ENCODE data around the gene CYP27A1.

CYP27A1 gene

DNA sequence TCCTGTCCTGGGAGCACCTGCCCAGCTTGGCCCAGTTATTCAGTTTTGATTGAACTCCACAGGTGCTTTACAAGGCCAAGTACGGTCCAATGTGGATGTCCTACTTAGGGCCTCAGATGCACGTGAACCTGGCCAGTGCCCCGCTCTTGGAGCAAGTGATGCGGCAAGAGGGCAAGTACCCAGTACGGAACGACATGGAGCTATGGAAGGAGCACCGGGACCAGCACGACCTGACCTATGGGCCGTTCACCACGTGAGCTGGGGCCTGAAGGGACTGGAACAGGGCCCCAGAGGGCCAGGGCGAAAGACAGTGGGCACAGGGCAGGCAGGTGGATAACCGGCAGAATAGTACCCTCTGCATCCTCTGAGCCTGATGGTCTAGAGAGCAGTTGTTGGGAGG is 27.6 kb downstream of the CYP27A1 start:
- DNase-seq = no peak

DNA sequence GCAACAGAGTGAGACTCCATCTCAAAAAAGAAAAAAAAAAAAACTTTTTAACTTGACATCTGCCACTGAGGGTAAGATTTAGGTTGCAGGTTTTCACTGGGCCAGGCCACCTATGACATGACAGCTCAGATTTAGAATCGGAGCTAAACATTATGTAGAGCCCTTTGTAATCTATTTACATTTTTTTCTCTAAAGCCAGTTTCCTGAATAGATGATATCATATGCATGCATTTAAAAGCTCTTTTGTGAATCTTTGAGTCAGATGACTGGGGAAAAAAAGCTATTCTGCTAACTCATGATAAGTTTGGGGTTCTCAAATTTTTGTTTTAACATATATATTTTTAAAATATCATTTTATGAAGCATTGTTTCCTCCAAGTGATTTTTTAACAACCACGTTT is 28.3 kb downstream of the CYP27A1 start:
- no peak for DNase-seq

DNA sequence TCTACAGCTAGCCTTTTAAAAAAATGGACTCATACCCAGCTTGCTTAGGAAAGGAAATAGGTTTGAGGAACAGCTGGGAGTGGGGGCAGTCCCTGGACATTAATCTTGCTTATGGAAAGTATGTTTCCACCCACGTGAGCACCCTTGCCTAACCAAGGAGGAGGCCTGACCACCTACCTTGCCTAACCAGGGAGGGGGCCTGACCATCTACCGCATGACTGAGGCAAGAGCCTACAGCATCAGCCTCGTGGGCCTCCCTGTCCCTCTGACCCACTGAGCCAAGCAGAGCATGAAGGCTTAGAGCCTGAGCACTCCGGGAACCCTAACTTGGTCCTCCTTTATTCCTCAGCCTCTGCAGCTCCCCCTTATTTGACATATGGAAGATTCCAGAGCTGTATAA is 29.4 kb downstream of the CYP27A1 start:
- no peak for DNase-seq

DNA sequence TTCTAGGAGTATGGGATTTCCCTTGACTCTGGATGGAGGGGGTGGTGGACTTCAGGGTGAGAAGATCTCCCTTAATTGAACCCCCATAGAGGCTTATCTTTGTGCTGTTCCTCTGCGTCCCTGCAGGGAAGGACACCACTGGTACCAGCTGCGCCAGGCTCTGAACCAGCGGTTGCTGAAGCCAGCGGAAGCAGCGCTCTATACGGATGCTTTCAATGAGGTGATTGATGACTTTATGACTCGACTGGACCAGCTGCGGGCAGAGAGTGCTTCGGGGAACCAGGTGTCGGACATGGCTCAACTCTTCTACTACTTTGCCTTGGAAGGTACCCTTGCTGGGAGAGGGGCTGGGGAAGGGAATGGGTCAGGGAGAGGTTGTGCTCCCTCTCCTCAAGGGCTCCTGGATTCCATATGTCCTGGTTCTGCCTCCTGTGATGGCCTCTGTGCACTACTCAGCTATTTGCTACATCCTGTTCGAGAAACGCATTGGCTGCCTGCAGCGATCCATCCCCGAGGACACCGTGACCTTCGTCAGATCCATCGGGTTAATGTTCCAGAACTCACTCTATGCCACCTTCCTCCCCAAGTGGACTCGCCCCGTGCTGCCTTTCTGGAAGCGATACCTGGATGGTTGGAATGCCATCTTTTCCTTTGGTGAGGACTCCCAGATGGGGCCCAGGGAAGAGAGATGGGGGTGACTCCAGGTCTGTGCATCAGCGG is 30.3 kb downstream of the CYP27A1 start:
- no peak for DNase-seq

DNA sequence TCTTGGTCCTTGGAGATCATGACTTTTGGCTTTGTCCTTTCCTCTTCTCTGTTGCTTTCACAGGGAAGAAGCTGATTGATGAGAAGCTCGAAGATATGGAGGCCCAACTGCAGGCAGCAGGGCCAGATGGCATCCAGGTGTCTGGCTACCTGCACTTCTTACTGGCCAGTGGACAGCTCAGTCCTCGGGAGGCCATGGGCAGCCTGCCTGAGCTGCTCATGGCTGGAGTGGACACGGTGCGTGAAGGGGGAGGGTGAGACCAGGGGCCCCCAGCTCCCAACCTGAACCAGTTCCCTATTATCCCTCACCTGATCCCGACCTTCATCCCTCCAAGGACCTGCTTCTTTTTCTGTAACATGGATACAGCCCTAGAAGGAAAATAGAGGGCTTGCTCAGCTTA is 30.9 kb downstream of the CYP27A1 start:
- no peak for DNase-seq

DNA sequence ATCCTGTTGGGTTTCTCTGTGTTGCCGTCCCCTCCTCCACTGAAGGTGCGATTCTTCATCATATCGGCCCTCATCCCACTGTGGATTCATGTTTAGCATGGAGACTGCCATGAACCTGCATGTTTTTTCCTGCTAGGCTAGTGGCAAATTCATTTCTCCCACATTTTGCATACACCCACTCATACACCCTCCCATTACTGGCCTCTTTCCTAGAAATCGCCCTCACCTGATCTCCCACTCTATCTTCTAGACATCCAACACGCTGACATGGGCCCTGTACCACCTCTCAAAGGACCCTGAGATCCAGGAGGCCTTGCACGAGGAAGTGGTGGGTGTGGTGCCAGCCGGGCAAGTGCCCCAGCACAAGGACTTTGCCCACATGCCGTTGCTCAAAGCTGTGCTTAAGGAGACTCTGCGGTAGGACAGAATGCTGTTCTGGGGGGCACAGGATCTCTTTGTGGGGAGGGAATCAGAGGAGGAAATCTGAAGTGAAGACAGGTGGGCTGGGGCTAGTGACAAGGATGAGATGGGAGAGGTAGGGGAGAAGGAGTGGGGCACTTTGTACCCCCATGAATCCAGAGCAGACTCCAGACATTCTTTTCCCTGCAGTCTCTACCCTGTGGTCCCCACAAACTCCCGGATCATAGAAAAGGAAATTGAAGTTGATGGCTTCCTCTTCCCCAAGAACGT is 32.0 kb downstream of the CYP27A1 start:
- DNase-seq = no peak

DNA sequence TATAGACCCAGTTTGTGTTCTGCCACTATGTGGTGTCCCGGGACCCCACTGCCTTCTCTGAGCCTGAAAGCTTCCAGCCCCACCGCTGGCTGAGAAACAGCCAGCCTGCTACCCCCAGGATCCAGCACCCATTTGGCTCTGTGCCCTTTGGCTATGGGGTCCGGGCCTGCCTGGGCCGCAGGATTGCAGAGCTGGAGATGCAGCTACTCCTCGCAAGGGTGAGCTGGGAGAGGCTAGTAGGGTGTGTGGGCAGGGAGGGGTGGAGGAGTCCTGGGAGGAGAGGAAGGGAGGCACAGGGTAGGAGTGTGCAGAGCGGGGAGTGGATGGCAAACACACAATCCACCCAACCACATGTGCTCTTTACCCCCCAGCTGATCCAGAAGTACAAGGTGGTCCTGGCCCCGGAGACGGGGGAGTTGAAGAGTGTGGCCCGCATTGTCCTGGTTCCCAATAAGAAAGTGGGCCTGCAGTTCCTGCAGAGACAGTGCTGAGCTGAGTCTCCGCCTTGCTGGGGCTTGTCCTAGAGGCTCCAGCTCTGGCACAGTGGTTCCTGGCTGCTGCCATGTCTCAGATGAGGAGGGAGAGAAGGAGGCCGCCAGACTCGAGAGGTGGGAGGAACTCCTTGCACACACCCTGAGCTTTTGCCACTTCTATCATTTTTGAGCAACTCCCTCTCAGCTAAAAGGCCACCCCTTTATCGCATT is 32.7 kb downstream of the CYP27A1 start:
- no peak for DNase-seq

DNA sequence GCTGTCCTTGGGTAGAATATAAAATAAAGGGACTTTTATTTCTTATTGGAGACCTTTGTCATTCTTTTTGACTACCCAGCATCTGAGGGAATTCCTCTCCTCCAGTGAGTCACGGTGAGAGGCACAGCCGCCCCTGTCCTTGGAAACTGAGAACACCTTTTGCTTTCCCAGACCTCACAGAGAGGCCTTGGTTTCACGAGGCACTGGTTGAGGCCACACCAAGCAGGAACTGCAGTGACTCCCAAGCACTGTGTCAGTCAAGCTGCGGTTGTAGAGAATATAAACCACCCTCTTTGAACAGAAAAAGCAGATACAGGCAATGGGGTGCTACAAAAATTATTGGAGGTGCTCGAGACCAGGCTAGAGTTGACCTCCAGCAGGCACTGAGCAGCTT is 33.3 kb downstream of the CYP27A1 start:
- no peak for DNase-seq

DNA sequence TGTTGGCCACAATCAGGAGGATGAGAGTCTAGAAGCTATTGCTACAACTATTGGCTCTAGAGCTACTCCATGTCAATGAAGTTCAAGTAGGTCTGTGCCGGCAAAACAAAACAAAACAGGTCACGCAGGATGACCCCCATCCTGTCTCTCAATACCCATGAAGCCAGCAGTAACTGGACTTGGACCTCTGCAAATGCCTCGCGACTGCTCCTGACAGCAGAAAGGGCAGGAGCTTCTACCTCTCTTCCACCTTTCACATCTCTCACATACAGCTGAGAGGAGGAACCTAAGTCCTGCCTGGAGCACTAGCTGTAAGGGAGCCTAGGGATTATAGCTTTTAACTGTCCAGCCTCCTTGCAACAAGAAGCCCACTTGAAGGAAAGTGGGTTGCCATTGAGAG is 33.7 kb downstream of the CYP27A1 start:
- no peak for DNase-seq

DNA sequence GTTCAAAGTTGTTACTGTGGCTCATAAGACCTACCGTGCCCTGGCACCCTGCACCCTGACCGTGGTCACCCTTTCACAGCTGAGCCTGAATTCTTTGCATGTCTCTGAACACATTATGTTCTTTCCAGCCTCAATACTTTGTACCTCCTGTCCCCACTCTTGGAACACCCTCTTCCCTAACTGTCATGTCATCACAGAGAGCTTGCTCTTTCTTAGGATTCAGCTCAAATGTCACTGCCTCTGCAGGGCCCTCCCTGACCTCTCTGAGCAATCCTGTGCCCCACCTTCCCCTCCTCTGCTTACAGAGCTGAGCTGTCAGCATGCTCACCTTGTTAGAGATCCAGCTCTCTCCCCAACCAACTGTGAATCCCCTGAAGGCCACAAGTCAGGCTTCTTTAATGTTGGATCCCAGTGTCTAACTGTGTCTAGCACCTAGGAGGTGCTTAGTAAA is 34.6 kb downstream of the CYP27A1 start:
- DNase-seq = no peak

DNA sequence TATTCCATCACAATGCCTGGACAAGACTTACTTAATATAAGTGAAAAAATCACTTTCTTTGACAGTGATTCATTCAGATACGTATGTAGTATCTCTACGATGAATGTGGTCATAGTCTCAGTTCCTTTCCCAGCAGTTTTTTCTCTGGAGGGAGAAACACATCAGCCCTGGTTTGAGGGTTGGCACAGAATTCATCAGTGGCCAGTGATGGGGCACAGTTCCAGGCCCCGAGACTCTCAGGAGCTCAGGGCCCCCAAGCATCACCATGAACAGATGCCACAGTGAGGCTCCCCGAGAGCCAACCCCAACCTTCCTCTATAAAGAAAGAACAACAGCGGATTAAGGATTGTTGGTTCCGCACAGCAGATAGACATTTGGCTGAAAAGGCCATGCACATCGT is 37.1 kb downstream of the CYP27A1 start:
- DNase-seq = no peak

DNA sequence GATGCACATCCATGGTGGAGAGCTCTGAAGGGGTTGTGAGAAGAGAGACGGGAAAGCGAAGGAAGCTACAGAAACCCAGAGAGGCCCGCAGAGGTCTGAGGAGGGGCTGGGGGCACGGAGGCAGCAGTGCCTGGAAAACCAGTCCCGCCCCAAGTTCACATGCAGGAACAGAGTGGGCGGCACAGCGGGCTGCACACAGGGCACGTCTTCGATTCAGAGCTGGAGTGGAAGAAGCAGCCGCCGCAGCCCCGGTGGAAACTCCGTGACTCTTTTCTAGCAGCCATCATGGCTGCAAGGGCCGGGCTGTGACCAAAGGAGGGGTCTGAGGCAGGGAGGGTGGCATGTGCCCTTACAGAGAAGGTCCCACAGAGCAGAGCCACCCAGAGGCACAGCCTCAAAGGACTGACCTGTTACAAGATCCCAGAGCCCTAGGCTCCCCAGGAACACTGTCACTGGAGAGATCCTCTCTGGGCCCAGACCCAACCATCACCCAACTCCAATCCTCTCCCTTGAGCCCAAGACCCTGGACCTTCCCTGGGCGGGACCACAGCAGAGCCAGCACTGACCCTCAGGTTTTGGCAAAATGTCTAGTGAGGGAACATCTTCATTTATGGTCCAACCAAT is 38.9 kb downstream of the CYP27A1 start:
- DNase-seq = no peak

DNA sequence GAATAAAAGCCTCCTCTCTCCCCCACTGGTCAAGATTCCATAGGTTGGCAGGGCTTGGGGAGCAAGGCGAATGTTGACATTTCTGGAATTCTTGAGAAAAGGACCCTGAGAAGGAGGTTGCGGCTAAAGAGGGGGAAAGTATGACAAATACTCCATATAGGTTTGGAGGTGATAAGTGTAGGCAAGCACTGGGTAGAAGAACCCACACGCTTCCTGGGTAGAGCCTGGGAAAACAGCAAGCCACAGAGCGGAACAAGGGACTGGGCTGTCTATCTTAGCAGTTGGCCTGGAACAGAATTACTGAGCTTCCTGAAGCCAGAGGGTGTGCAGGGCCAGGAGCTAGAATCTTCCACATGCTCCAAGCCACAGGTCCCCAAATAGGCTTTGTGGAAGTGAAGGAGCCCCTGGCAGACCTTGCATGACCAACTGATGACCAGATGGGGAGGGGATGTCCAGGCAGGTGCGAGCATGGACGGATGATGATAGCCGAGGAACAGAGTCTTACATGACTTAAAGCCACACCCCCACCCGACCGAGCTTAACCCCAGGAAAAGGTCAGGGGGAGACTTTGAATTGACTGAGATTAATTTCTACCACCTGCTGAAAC is 39.8 kb downstream of the CYP27A1 start:
- no peak for DNase-seq

DNA sequence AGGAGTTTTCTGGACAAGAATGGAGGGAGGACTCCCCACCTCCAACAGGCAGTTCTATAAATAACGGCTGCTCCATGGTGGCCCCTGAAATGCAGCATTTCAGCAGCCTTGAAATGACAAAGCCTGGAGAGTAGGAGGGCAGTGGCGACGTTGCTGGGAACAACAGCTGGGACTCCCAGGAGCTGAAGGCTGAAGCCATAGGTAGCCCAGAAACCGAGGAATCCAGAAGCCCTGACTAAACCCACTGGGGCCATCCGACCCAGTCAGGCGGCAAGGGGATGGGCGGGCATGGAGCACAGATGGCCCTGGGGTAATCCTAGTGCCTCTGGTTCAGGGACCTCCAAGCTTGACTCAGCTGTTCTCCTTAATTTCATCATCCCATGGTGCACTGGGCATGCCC is 40.7 kb downstream of the CYP27A1 start:
- DNase-seq = no peak

DNA sequence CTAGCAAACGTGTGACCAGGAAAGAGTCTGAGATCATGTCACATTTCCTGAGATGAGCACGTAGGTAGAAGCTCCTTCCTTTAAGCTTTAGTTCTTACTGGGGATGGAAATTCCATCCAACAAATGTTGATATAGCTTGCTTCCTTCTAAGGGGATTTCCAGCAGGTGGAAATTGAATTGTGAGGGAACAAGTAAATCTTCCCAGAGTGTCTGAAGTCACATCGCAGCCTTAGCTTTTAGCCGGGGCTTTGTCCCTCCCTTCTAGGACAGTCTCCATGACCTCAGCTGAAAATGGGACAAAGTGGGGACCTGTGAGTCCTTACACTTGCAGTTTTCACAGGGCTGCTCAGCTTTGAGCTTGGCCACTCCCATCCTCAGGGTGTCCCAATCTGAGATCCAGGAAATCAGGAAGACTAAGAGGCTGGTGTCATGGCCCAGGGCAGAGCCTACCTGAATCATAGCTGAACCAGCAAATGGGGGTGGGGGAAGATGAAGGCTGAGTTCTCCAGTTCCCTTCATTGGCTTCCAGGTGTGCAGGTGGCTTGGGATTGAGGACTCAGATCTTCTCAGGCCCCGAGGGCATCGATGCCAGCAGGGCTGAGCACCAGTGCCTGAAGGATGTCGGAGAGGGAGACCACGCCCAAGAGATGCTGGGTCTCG is 41.4 kb downstream of the CYP27A1 start:
- DNase-seq = no peak

DNA sequence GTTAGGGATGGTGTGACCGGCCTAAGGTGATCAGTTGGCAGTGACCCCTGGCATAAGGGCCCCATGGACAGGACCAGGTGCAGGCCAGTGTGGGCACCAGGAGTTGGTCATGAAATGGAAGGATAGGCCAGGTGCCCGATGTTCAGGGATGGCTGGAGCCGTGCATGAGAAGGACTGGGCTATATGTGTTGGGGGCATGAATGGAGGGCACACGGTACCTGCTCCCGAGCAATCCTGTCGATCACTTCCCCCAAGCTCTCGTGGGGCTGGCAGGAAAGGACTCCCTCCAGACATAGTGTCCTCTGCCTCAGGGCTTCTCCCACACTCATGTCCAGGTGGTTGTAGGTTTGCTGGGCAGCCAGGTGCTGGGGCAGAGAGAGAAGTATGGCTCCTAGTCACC is 42.1 kb downstream of the CYP27A1 start:
- DNase-seq = no peak

DNA sequence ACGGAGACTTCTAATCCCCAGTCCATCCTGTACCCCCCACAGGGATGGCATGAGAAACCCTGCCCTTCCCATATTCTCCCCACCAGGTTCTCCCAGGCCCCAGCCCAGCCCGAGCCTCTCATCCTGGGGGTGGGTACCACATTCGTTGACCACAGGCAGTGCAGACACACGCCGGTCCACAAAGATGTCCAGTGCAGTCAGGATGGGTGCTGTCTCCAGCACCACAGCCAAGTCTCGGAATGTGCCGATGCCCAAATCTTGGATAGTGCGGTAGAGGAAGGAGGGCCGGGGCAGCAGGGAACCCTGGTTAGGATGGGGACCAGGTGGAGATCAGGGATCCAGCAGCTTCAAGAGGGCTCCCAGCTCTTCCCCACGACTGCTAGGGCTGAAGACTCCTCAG is 44.8 kb downstream of the CYP27A1 start:
- DNase-seq = no peak

DNA sequence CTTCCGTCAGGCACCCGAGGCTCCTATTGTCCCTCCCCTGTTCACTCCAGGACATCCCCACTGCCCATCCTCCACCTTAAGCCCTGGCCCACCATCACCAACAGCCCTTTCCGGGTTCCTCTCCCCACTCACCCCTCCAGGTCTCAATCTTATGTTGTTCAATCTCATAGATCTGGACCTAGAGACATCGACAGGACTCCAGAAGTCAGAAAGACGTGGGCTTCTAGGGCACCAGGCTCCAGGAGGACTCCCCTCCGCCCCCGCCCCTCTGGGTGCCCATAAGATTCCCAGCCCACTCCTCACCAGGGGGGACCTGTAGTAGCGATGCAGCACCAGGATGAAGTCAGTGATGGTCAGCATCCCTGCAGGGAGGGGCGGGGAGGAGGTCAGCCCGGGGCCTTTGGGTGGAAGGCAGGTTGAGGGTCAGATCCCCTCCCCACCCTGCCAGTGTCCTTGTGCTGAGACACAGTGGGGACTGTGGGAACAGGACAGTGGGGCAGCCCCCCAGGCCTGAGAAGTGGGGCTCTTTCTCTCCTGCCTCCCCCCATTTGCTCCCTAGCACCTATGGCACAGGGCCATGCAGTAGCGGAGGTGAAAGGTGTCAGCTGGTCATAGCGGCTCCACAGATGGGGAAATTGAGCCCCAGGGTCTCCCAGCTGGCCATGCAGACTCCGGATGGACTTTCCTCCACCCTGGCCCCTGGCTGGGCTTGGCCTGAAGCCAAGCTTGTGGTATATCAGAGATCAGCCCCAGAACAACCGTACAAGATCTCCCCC is 45.9 kb downstream of the CYP27A1 start:
- no peak for DNase-seq

DNA sequence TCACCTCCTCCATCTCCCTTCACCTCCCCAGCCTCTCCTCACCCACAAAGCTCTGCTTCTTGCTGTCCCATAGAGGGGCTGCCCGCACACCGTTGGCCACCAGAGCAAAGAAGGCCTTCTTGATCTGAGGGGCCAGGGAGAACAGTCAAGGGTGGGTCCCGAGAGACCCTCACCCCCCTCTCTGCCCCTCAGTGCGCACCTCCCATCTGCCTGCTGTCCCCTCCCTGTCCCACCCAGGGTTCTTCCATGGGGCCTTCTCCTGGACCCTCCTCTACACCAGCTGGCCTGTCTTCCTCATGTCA is 46.5 kb downstream of the CYP27A1 start:
- no peak for DNase-seq

DNA sequence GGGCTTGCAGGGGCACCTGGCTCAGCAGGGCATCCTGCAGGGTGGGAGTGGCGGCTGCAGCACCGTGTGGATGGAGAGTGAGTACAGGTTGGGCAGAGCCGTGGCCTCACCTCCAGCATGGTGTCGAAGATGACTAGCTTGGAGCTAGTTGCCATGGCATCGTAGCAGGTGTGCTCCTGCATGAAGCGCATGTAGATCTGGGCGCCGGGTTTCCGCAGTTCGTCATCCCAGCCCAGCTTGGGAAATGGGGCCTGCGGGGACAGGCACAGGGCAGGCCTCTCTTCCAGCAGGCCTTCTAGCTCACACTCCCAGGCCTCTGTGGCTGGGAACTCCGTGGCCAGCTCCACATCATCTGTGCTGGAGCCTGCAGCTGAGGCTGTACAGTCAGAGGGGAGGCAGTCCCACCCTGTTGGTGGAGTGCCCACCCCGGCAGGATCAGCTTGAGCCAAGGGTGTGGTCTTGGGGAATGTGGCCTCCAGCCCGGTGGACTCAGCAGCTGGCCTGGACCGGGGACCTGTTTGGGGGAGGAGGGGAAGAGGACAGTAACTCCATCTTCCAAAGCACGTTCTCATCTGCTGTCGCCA is 48.0 kb downstream of the CYP27A1 start:
- peak in 1 of 58 donors; percentile 19 for DNase-seq
